ENCODE results near the gene GUF1.

GRCh38 chr4:44679060-44679459, 840 bp downstream of the GUF1 start:
- TF ChIP-seq POLR2A (IDR thresholded peaks at IDR 0.05; ENCODE audit: low read depth) = no peak
- no peak for TF ChIP-seq CTCF (IDR thresholded peaks at IDR 0.05)
- TF ChIP-seq EP300 (IDR thresholded peaks at IDR 0.05) = no peak
- no peak for TF ChIP-seq POLR2AphosphoS5 (IDR thresholded peaks at IDR 0.05)

Measured in esophagus muscularis mucosa (tissue), 4 donors.